K562 (cell line): ENCODE data around the gene ADAT3. TPM values are rescaled to one million over a fixed set of nuclear protein-coding genes. Genes with fewer than 3 reads are reported as not detected.

Source experiments
- ATAC-seq: fragments of 200-7000 bp; cut with Tn5 transposase; 3 replicates; pipeline ENCODE4 v1.9.1; 2020; ENCODE audit warnings: moderate library complexity
- BruUV-seq: library from RNA; stranded (reverse); fragments of 400-500 nt; replicated peaks from 2 replicates; lab custom pipeline; 2021; lab: Mats Ljungman, UMichigan
- CTCF ChIA-PET: fragments of 300-600 bp; formaldehyde crosslinking; extraction: SDS; loops from one replicate; lab custom pipeline; 2021; ENCODE audit warnings: low intra/inter-chr PET ratio; lab: Yijun Ruan, JAX
- POLR2A ChIA-PET: fragments of 300-600, 350-650 bp; sonication (Branson Sonifier 250); formaldehyde crosslinking; extraction: SDS; loops from one replicate; lab custom pipeline; 2021; ENCODE audit warnings: antibody characterized with exemption, inconsistent platforms; lab: Yijun Ruan, JAX
- DNase-seq, 4 experiments: peaks; one replicate each; pipeline versions ENCODE4 v3.0.0 to v3.0.0-alpha.2; 2011 to 2018; ENCODE audit warnings: low spot score in 3 of 4, mixed read lengths in 3 of 4; ENCODE audit errors: extremely low read depth in 1 of 4
- FAIRE-seq: peaks from 2 replicates; lab custom pipeline; 2011; peaks lifted over from hg19 to GRCh38; lab: Jason Lieb, UNC
- H2AFZ ChIP-seq: 2 replicates; pipeline ENCODE4 v1.6.0; 2011; ENCODE audit warnings: low read depth, low read length, control low read depth, inconsistent platforms
- H3K27ac ChIP-seq: fragments of 200-600 bp; 3 replicates; pipeline ENCODE4 v1.8.0; 2011; ENCODE audit warnings: low read depth, mild to moderate bottlenecking, control low read depth, inconsistent platforms, low read length, moderate library complexity, mixed read lengths; ENCODE audit errors: extremely low read depth
- H3K27me3 ChIP-seq, 2 experiments: fragments of 300-600 bp in 1 of 2; 2 replicates in 1 of 2; 3 replicates in 1 of 2; pipeline versions ENCODE4 v1.6.0 to v1.8.0; 2011; ENCODE audit warnings: inconsistent platforms in 2 of 2, low read length in 2 of 2, mild to moderate bottlenecking in 1 of 2, mixed read lengths in 1 of 2, moderate library complexity in 1 of 2; ENCODE audit not compliant: control insufficient read depth in 2 of 2, insufficient read depth in 2 of 2
- H3K36me3 ChIP-seq: fragments of 300-600 bp; 3 replicates; pipeline ENCODE4 v1.8.0; 2011; ENCODE audit warnings: mild to moderate bottlenecking, low read length, inconsistent platforms; ENCODE audit not compliant: control insufficient read depth, insufficient read depth
- H3K4me1 ChIP-seq, 2 experiments: fragments of 200-600 bp in 1 of 2; replicated peaks in 1 of 2; 2 replicates in 1 of 2; 3 replicates in 1 of 2; pipeline versions ENCODE4 v1.5.1 to v1.8.0; 2011; ENCODE audit warnings: inconsistent platforms in 2 of 2, low read length in 2 of 2, mild to moderate bottlenecking in 1 of 2, mixed read lengths in 1 of 2, moderate library complexity in 1 of 2; ENCODE audit not compliant: control insufficient read depth in 2 of 2, insufficient read depth in 2 of 2
- H3K4me2 ChIP-seq: 2 replicates; pipeline ENCODE4 v1.6.1; 2011; ENCODE audit warnings: low read length, control low read depth, inconsistent platforms, mixed read lengths; ENCODE audit not compliant: insufficient read depth
- H3K4me3 ChIP-seq: fragments of 200-600 bp; sonication (generic), shearing (Covaris generic); 2 replicates; pipeline ENCODE4 v1.5.1; 2016; ENCODE audit warnings: control low read depth, inconsistent platforms
- H3K79me2 ChIP-seq: fragments of 200-600 bp; 3 replicates; pipeline ENCODE4 v1.8.0; 2011; ENCODE audit warnings: low read length, inconsistent platforms; ENCODE audit not compliant: control insufficient read depth, insufficient read depth
- H3K9ac ChIP-seq, 2 experiments: 2 replicates each; pipeline versions ENCODE4 v1.6.0 to v1.6.1; 2011; ENCODE audit warnings: low read depth in 2 of 2, low read length in 2 of 2, control low read depth in 1 of 2, inconsistent platforms in 1 of 2, mild to moderate bottlenecking in 1 of 2, mixed read lengths in 1 of 2; ENCODE audit not compliant: insufficient read depth in 1 of 2
- H3K9me1 ChIP-seq: one replicate; pipeline ENCODE4 v1.6.0; 2011; ENCODE audit warnings: inconsistent platforms, mild to moderate bottlenecking, low read length, moderate library complexity; ENCODE audit not compliant: control insufficient read depth, insufficient read depth
- H3K9me3 ChIP-seq: replicated peaks from 2 replicates; pipeline ENCODE4 v1.5.1; 2011; ENCODE audit warnings: low read depth, low read length, inconsistent platforms; ENCODE audit not compliant: control insufficient read depth, insufficient read depth
- H4K20me1 ChIP-seq: replicated peaks from 2 replicates; pipeline ENCODE4 v1.6.1; 2011; ENCODE audit warnings: low read length, inconsistent platforms, mixed read lengths; ENCODE audit not compliant: control insufficient read depth, insufficient read depth
- CBFA2T3 ChIP-seq: fragments of 450-650 bp; IDR thresholded peaks from 2 replicates; pipeline ENCODE4 v1.6.1; 2017
- DPF2 ChIP-seq: fragments of 450-650 bp; IDR thresholded peaks from 2 replicates; pipeline ENCODE4 v1.6.1; 2016
- FOSL1 ChIP-seq: fragments of 200-800 bp; sonication (Bioruptor generic); conservative IDR thresholded peaks from 2 replicates; pipeline ENCODE4 v1.6.1; 2016; ENCODE audit warnings: missing genetic modification characterization, missing compliant biosample characterization
- POLR2G ChIP-seq: fragments of 200-400 bp; formaldehyde crosslinking; IDR thresholded peaks from 2 replicates; pipeline ENCODE4 v1.6.1; 2017; ENCODE audit warnings: low read depth, mild to moderate bottlenecking, antibody characterized with exemption, low read length, moderate library complexity
- RBFOX2 ChIP-seq: fragments of 200-400 bp; formaldehyde crosslinking; IDR thresholded peaks from 2 replicates; pipeline ENCODE4 v1.6.1; 2017; ENCODE audit warnings: low read depth, mild to moderate bottlenecking, low read length, moderate library complexity
- TCF3 ChIP-seq: sonication (generic); formaldehyde crosslinking; IDR thresholded peaks from 2 replicates; pipeline ENCODE4 v1.4.0; 2020; ENCODE audit warnings: mild to moderate bottlenecking, missing genetic modification reagents
- ZBTB33 ChIP-seq: sonication (generic); formaldehyde crosslinking; IDR thresholded peaks from 2 replicates; pipeline ENCODE4 v1.8.1; 2023; ENCODE audit warnings: mild to moderate bottlenecking, missing genetic modification reagents
- WGBS: fragments of 100-300 bp; shearing (Covaris generic); methylation state at CpG from one replicate; pipeline ENCODE4 v1.1.6; 2016; ENCODE audit warnings: low coverage, mixed read lengths; ENCODE audit not compliant: insufficient coverage; ENCODE audit errors: missing lambda C conversion rate; 5-methylcytosine and 5-hydroxymethylcytosine counted together
- in situ Hi-C: fragments of 300-500 bp; cut with MboI; formaldehyde crosslinking; loops from 4 replicates; pipeline ENCODE4 v1.15.0; 2018; ENCODE audit warnings: inconsistent platforms, mixed read lengths
- intact Hi-C: fragments of 100-400 bp; cut with micrococcal nuclease; formaldehyde crosslinking; loops from 2 replicates; pipeline ENCODE4 v1.14.2; 2022
- polyA plus RNA-seq, 8 experiments: library from polyadenylated mRNA; depleted of rRNA in 4 of 8; stranded (reverse) in 5 of 8; unstranded in 3 of 8; fragments of >200 nt; fragmentation: Nextera tagmentation in 2 of 8; fragmentation: Illumina TruSeq in 1 of 8; extraction: Ambion mirVana in 2 of 8; extraction: Trizol in 1 of 8; gene quantifications; 2 replicates each; pipeline versions ENCODE4 v1.2.1 to v1.2.3, GENCODE V29; 2011 to 2014; ENCODE audit warnings: inconsistent platforms in 1 of 8, missing spikeins in 1 of 8
- total RNA-seq, 7 experiments: library from RNA; depleted of rRNA in 6 of 7; stranded (reverse); fragments of >200 nt in 6 of 7; fragmentation: Illumina TruSeq in 2 of 7; extraction: Trizol in 2 of 7; gene quantifications; 2 replicates each; pipeline versions ENCODE4 v1.2.1 to v1.2.3, GENCODE V29; 2011 to 2021; ENCODE audit warnings: low replicate concordance in 1 of 7
- TF ChIP-seq, protein P1 (sequence below): fragments of 250-450 bp; sonication (Bioruptor Pico); IDR thresholded peaks from 2 replicates; pipeline ENCODE4 v1.8.0; 2022; ENCODE audit warnings: inconsistent platforms, mild to moderate bottlenecking, moderate library complexity, borderline replicate concordance
- TF ChIP-seq, protein P2 (sequence below): fragments of 450-650 bp; IDR thresholded peaks from 2 replicates; pipeline ENCODE4 v1.6.1; 2017; ENCODE audit warnings: mild to moderate bottlenecking, moderate library complexity

Gene ADAT3
- total and polyA plus RNA-seq, 9 of the 15 experiments (the other 6 are each of a cell fraction or from before 2014, with no cell fraction given), result 0.67 to 15.6 (median 7.8) TPM; not detected in 4

DNA sequence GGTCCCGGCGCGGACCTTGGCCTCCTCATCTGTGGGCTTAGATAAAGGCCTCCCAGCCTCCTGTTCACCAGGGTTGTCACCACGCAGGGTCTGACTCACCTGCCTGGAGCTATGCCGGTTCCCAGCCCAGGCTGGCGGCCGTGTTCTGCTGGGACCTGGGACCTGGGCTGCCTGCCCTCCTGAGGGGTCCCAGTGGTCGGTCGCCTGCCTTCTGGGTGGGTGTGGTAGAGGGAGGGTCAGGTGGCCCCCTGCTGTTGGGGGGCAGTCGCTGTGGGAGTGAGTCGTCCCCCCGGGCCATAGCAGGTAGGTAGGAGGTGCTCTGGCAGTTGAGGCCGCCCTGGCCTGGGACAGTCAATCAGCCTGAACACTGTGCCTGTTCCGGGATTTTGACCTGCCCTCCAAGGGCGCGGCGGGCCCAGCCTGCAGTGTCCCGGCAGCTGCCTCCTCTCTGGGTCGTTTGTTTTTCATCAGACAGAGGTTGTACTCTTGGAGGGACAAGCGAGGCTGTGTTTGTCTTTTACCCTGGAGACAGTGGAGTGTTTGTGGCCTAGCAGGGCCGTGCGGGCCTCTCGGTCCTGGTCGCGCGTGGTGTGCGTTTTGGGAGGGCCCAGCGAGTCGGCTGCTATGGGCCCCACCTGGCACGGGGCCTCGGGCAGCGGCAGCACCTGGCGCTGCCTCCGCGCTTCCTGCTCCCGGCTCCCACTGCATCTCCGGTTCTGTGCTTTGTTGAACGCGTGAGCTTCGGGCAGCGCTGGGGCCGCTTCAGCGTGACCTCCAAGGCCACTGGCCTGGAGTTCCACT lies 2.6 kb downstream of the ADAT3 start:
- in situ Hi-C loops (no loop called here), intact Hi-C loops (no loop called here)
- Histone ChIP-seq H3K4me2 (peak overlapping the region; percentile 13; the same call in 1 of the 2 replicates), H3K27me3 (no peaks in the 10 kb centered on the region), H3K36me3 (peaks cover 35% of the 10 kb centered on the region; the same call in 1 of the 3 replicates), H3K79me2 (peaks cover 70% of the 10 kb centered on the region), H2AFZ (no peak overlapping the region), H3K9me1 (no peaks in the 10 kb centered on the region), H3K9ac (peak overlapping the region in 1 of 2 experiments; percentile 89; a peak in 3 of 4 replicates), H3K9me3 (no peaks in the 10 kb centered on the region), H3K27ac (0 out of 3 replicates have a peak overlapping the region, but pooled peaks have one; percentile 37), H3K4me3 (no peak overlapping the region), H3K4me1 (peaks cover 16 to 61% of the 10 kb centered on the region in 2 experiments; a peak in 4 of 5 replicates), H4K20me1 (no peaks in the 10 kb centered on the region; the same call in 1 of the 2 replicates)
- WGBS, result 79% methylated on average over 36 of the region's 43 CpGs
- DNase-seq (peak; percentile 37 to 56 (median 52)), FAIRE-seq (no peak), ATAC-seq (no peak)
- CTCF ChIA-PET, result no interaction called here
- TF ChIP-seq POLR2G (peak; percentile 50), FOSL1 (peak; percentile 48), RBFOX2 (peak; percentile 52), DPF2 (peak; percentile 23; the same call in 1 of the 2 replicates), ZBTB33 (CRISPR knock-in tag) (peak; percentile 74), CBFA2T3 (peak; percentile 40; the same call in 1 of the 2 replicates), TCF3 (CRISPR knock-in tag) (peak; percentile 41; the same call in 1 of the 2 replicates)
- TF ChIP-seq, protein P1, sequence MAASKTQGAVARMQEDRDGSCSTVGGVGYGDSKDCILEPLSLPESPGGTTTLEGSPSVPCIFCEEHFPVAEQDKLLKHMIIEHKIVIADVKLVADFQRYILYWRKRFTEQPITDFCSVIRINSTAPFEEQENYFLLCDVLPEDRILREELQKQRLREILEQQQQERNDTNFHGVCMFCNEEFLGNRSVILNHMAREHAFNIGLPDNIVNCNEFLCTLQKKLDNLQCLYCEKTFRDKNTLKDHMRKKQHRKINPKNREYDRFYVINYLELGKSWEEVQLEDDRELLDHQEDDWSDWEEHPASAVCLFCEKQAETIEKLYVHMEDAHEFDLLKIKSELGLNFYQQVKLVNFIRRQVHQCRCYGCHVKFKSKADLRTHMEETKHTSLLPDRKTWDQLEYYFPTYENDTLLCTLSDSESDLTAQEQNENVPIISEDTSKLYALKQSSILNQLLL, result no peak
- TF ChIP-seq, protein P2, sequence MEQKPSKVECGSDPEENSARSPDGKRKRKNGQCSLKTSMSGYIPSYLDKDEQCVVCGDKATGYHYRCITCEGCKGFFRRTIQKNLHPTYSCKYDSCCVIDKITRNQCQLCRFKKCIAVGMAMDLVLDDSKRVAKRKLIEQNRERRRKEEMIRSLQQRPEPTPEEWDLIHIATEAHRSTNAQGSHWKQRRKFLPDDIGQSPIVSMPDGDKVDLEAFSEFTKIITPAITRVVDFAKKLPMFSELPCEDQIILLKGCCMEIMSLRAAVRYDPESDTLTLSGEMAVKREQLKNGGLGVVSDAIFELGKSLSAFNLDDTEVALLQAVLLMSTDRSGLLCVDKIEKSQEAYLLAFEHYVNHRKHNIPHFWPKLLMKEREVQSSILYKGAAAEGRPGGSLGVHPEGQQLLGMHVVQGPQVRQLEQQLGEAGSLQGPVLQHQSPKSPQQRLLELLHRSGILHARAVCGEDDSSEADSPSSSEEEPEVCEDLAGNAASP, result no peak
- BruUV-seq, result no TSS peak
- POLR2A ChIA-PET, result interaction anchor here (0.7 kb wide), 1 partner anchor 500 kb away, joined by 3 read pairs; no protein-coding TSS in a partner anchor
